KMS-11 (cell line): Measurements from ENCODE around the gene KCNG1.

Experiments
- H2AFZ ChIP-seq: fragments of 200-600 bp; sonication (generic); 2 replicates; pipeline ENCODE4 v1.6.1; 2016; ENCODE audit warnings: antibody characterized with exemption, mixed run types, low read depth
- H3K27ac ChIP-seq: fragments of 200-600 bp; sonication (generic); 2 replicates; pipeline ENCODE4 v1.6.1; 2016; ENCODE audit warnings: mild to moderate bottlenecking, mixed run types
- H3K27me3 ChIP-seq: fragments of 200-600 bp; sonication (generic); 2 replicates; pipeline ENCODE4 v1.6.1; 2017; ENCODE audit warnings: mild to moderate bottlenecking, low read depth, mixed run types, moderate library complexity; ENCODE audit not compliant: insufficient read depth
- H3K36me3 ChIP-seq: fragments of 200-600 bp; sonication (generic); 2 replicates; pipeline ENCODE4 v1.6.1; 2017; ENCODE audit warnings: mild to moderate bottlenecking, mixed run types; ENCODE audit not compliant: insufficient read depth
- H3K4me1 ChIP-seq: fragments of 200-600 bp; sonication (generic); 2 replicates; pipeline ENCODE4 v1.6.1; 2016; ENCODE audit warnings: mild to moderate bottlenecking, low read depth, mixed run types; ENCODE audit not compliant: poor library complexity, severe bottlenecking
- H3K4me2 ChIP-seq: fragments of 200-600 bp; sonication (generic); 2 replicates; pipeline ENCODE4 v1.7.0; 2016; ENCODE audit warnings: mild to moderate bottlenecking, mixed run types
- H3K4me3 ChIP-seq: fragments of 200-600 bp; sonication (generic); IDR thresholded peaks from 2 replicates; pipeline ENCODE4 v1.6.1; 2017; ENCODE audit warnings: low read depth, low read length, mixed read lengths; ENCODE audit not compliant: insufficient read depth
- H3K79me2 ChIP-seq: fragments of 200-600 bp; sonication (generic); 2 replicates; pipeline ENCODE4 v1.6.1; 2016; ENCODE audit warnings: low read depth, mixed run types; ENCODE audit not compliant: insufficient read depth
- H3K9ac ChIP-seq: fragments of 200-600 bp; sonication (generic); 2 replicates; pipeline ENCODE4 v1.6.1; 2016; ENCODE audit warnings: mild to moderate bottlenecking, mixed run types
- H4K20me1 ChIP-seq: fragments of 200-600 bp; sonication (generic); 2 replicates; pipeline ENCODE4 v1.6.1; 2016; ENCODE audit warnings: mild to moderate bottlenecking, mixed run types; ENCODE audit not compliant: insufficient read depth
- CTCF ChIP-seq: fragments of 200-600 bp; sonication (generic); conservative IDR thresholded peaks from 2 replicates; pipeline ENCODE4 v1.6.1; 2017; ENCODE audit warnings: low read depth, mild to moderate bottlenecking, antibody characterized with exemption, low read length, moderate library complexity, mixed read lengths

The KCNG1 gene

GRCh38 chr20:50957276-50957675, 65.6 kb downstream of the KCNG1 start:
- Histone ChIP-seq H3K27me3 (no peaks in the 10 kb centered on the region), H2AFZ (no peak overlapping the region), H3K4me1 (peaks cover 59% of the 10 kb centered on the region), H3K27ac (peak overlapping the region; percentile 95), H3K4me3 (no peak overlapping the region), H3K4me2 (peak overlapping the region; percentile 87), H4K20me1 (no peaks in the 10 kb centered on the region), H3K9ac (peak overlapping the region; percentile 95), H3K36me3 (peaks cover 3% of the 10 kb centered on the region; the same call in 1 of the 2 replicates), H3K79me2 (peaks cover 78% of the 10 kb centered on the region)
- TF ChIP-seq CTCF = no peak

DNA sequence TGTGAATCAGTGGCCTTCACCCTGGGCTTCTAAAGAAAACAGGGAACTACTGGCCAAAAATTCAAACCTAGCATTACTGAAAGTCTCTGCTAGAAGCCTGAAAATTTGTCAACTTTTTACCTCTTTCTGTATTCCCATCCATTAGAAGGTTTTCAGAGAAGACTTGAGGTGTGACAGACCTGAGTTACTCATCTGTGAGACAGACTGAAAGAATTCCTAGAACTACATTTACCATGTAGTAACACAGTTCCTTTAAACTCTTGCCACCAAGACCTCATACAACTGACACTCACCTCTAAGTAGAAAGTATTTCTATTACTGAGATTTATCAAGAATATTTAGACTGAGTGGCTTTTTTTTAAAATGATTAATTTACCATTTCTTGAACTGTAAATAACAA, 69.1 kb downstream of the KCNG1 start:
- Histone ChIP-seq H3K9ac (peak overlapping the region; percentile 11; the same call in 1 of the 2 replicates), H3K4me2 (peak overlapping the region; percentile 87), H2AFZ (no peak overlapping the region), H3K36me3 (peaks cover 12% of the 10 kb centered on the region; the same call in 1 of the 2 replicates), H3K27me3 (no peaks in the 10 kb centered on the region), H3K79me2 (peaks cover 89% of the 10 kb centered on the region), H3K27ac (peak overlapping the region; percentile 71), H4K20me1 (no peaks in the 10 kb centered on the region), H3K4me1 (peaks cover 69% of the 10 kb centered on the region), H3K4me3 (no peak overlapping the region)
- no peak for TF ChIP-seq CTCF
